Coronary artery (tissue), 2 donors: ENCODE results near the gene PIP5K1A.

Source experiments
- DNase-seq: peaks from one replicate; pipeline ENCODE4 v3.0.0-alpha.2; 2017; ENCODE audit warnings: low spot score
- H3K27ac ChIP-seq, 2 donors: fragments of 200-600 bp; sonication (generic); one replicate each; pipeline ENCODE4 v1.5.1; 2016 to 2019
- H3K4me3 ChIP-seq: fragments of 200-600 bp; sonication (generic); 2 replicates; pipeline ENCODE4 v1.5.1; 2016; ENCODE audit warnings: mild to moderate bottlenecking, moderate library complexity
- TF ChIP-seq, protein P1 (sequence below): fragments of 200-600 bp; sonication (generic); IDR thresholded peaks from one replicate; pipeline ENCODE4 v1.5.1; 2019; ENCODE audit warnings: antibody characterized with exemption

The PIP5K1A gene

DNA sequence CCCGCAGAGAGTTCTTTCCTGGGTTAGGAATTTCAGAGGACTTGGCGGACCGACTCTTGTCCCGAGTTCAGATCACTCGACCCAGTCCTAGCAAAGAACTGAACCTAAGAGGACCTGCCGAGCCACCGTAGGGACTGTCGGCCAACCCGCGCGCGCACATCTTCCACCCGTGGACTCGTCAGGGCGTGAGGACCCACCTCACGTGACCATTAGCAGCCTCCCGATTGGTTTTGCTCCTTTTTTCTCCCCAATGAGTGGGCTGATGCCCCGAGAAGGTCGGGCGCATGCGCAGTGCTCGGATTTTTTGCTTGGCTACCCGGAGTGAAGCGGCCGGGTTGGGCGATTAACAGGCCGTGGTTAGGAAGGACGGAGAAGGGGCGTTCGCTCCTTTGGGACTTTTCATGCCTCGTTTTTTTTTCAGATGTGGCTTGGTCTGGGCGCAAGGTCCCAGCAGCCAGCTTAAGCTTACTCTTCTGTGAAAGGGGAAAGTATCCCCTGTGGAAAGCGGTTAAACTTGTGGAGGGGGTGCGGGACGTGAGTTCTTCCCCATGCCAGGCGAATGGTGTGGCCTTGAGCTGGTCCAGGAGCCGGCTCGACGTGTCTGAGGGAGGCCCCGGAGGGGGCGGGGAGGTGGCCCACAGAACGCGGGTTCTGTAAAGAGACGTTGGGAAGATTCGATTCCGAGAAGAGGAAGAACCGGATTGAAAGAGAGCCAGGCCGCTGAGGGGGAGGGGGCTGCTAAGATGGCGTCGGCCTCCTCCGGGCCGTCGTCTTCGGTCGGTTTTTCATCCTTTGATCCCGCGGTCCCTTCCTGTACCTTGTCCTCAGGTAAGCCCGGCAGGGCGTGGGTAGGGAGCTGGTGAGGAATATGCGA is at the start of gene PIP5K1A:
Gene PIP5K1A (plus strand): TSS at position 299 of the 874 bp plus-strand sequence. CDS start 445 bp downstream, at position 744.
- peak; percentile 99 for DNase-seq
- TF ChIP-seq, protein P1, sequence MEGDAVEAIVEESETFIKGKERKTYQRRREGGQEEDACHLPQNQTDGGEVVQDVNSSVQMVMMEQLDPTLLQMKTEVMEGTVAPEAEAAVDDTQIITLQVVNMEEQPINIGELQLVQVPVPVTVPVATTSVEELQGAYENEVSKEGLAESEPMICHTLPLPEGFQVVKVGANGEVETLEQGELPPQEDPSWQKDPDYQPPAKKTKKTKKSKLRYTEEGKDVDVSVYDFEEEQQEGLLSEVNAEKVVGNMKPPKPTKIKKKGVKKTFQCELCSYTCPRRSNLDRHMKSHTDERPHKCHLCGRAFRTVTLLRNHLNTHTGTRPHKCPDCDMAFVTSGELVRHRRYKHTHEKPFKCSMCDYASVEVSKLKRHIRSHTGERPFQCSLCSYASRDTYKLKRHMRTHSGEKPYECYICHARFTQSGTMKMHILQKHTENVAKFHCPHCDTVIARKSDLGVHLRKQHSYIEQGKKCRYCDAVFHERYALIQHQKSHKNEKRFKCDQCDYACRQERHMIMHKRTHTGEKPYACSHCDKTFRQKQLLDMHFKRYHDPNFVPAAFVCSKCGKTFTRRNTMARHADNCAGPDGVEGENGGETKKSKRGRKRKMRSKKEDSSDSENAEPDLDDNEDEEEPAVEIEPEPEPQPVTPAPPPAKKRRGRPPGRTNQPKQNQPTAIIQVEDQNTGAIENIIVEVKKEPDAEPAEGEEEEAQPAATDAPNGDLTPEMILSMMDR, result no peak
- peak within 1 kb of the TSS; percentile 93 for H3K4me3 ChIP-seq

GRCh38 chr1:151156515-151156819 is 41.9 kb upstream of the PIP5K1A start, which contains the start of gene TNFAIP8L2:
TNFAIP8L2 (plus strand) TSS chr1:151156649; CDS start chr1:151158698, 2,049 bp downstream.
- peak; percentile 68 for DNase-seq
- peak within 1 kb of the TSS in 1 of 2 donors; percentile 35 for H3K27ac ChIP-seq
- TF ChIP-seq, protein P1, result no peak
- H3K4me3 ChIP-seq, result peak within 1 kb of the TSS; percentile 39

More for the DNA sequence above, at the start of gene PIP5K1A:
- H3K27ac ChIP-seq, result peak within 1 kb of the TSS; percentile 93 to 95

DNA sequence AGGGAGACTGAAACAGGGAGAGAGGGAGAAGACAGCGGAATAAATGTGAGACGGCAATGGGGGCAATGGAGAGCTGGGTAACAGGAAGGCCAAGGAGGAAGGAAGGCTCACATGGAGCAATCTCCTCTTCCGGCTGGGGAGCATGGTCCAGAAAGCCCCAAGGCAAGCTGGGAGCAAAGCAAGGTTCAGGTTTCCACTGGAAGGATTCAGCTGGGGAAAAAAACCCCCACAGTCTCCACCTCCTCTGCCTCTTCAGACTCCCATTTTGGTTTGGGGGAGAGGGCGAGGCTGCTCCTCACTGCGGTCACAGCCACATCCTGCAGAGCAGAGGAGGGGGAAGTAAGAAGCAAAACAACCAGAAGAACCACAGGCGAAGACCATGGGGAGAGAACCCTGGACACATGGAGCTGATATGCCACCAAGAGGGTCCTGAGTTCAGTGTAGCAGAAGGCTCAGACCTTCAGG is 41.3 kb upstream of the PIP5K1A start:
- no peak for DNase-seq
- TF ChIP-seq, protein P1, result no peak
- Histone ChIP-seq H3K4me3 (peak overlapping the region; percentile 39), H3K27ac (peak overlapping the region in 1 of 2 donors; percentile 35)

DNA sequence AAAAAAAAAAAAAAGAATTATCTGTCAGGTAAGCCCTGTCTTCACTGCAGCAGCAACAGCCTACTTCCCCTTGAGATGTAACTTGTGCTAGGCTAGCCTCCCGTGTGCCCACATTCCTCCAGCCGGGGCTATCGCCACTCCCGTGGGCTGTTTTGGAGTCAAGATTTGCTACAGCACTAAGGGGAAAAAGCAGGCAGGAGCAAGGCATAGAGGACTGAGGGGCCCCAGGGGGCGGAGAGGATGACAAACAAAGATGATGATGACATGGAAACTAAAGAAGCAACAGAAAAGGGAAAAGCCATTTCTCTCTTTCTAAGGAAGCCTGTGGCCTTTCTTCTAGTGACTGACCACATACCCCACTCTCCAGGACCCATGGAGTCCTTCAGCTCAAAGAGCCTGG is 40.0 kb upstream of the PIP5K1A start:
- Histone ChIP-seq H3K4me3 (no peak overlapping the region), H3K27ac (peak overlapping the region in 1 of 2 donors; percentile 39)
- DNase-seq, result no peak
- TF ChIP-seq, protein P1, result no peak

GRCh38 chr1:151158751-151159251 is 39.6 kb upstream of the PIP5K1A start:
- H3K27ac ChIP-seq, result peak overlapping the region in 1 of 2 donors; percentile 39
- DNase-seq, result peak; percentile 68
- H3K4me3 ChIP-seq, result no peak overlapping the region
- TF ChIP-seq, protein P1, result no peak

GRCh38 chr1:151159373-151159772 is 39.0 kb upstream of the PIP5K1A start:
- Histone ChIP-seq H3K4me3 (no peak overlapping the region), H3K27ac (peak overlapping the region in 1 of 2 donors; percentile 39)
- TF ChIP-seq, protein P1, result no peak
- no peak for DNase-seq
